Heart right ventricle (tissue), 16 donors: ENCODE measurements around the gene CRYGD. TPM values are rescaled to one million over a fixed set of nuclear protein-coding genes. Genes with fewer than 3 reads are reported as not detected.

Experiments
- ATAC-seq, 8 donors: fragments of 200-7000 bp; cut with Tn5 transposase; one replicate each; pipeline ENCODE4 v1.9.1; 2020; ENCODE audit warnings: mild to moderate bottlenecking in 8 of 8, moderate library complexity in 8 of 8, moderate number of reproducible peaks in 1 of 8
- DNase-seq, 2 donors: peaks; one replicate each; pipeline ENCODE4 v3.0.0-alpha.2; 2020
- H3K27ac ChIP-seq, 10 donors: fragments of 200-600 bp; sonication (generic) in 2 of 10; one replicate each; pipeline versions ENCODE4 v1.5.0 to v1.8.0; 2020 to 2022; ENCODE audit warnings: mild to moderate bottlenecking in 3 of 10
- H3K27me3 ChIP-seq, 7 donors: fragments of 200-600 bp; one replicate each; pipeline ENCODE4 v1.8.0; 2021 to 2022; ENCODE audit warnings: mild to moderate bottlenecking in 2 of 7
- H3K36me3 ChIP-seq, 9 donors: fragments of 200-600 bp; sonication (generic) in 1 of 9; one replicate each; pipeline versions ENCODE4 v1.5.0 to v1.8.0; 2020 to 2022; ENCODE audit warnings: mild to moderate bottlenecking in 2 of 9
- H3K4me1 ChIP-seq, 9 donors: fragments of 200-600 bp; sonication (generic) in 1 of 9; one replicate each; pipeline versions ENCODE4 v1.5.0 to v1.8.0; 2020 to 2022; ENCODE audit warnings: mild to moderate bottlenecking in 4 of 9
- H3K4me3 ChIP-seq, 10 donors: fragments of 200-600 bp; sonication (generic) in 2 of 10; one replicate each; pipeline versions ENCODE4 v1.5.0 to v1.8.0; 2020 to 2022; ENCODE audit warnings: mild to moderate bottlenecking in 7 of 10, moderate library complexity in 2 of 10
- H3K9me3 ChIP-seq, 11 donors: fragments of 200-600 bp in 10 of 11; sonication (generic) in 2 of 11; one replicate each; pipeline versions ENCODE4 v1.5.0 to v1.8.0; 2013 to 2022; ENCODE audit warnings: mild to moderate bottlenecking in 2 of 11, control low read depth in 1 of 11, moderate library complexity in 1 of 11
- WGBS, 2 donors: extraction: QIAGEN DNeasy Blood & Tissue Kit; methylation state at CpG; one replicate each; pipeline ENCODE4 v1.1.7; 2013; ENCODE audit warnings: inconsistent platforms in 1 of 2; 5-methylcytosine and 5-hydroxymethylcytosine counted together
- intact Hi-C, 10 donors: fragments of 100-400 bp; cut with DNase I; formaldehyde crosslinking; loops; one replicate each; pipeline versions ENCODE4 v1.11.1 to v1.14.2; 2022
- polyA plus RNA-seq, 2 donors: library from polyadenylated mRNA; stranded (reverse); fragments of 200-250 nt; gene quantifications; one replicate each; pipeline ENCODE4 v1.2.3, GENCODE V29; 2013
- total RNA-seq, 10 donors: library from RNA; stranded (reverse); fragmentation: NEBNext Ultra II Directional in 3 of 10; extraction: Animal tissue kit (Norgen Biotek cat#: 25700) in 3 of 10; gene quantifications; one replicate each; pipeline versions ENCODE4 v1.2.1 to v1.2.4, GENCODE V29; 2021 to 2023
- TF ChIP-seq, protein P1 (sequence below), 9 donors: fragments of 200-600 bp; sonication (generic) in 2 of 9; IDR thresholded peaks; one replicate each; pipeline versions ENCODE4 v1.5.0 to v1.8.0; 2021 to 2022; ENCODE audit warnings: antibody characterized with exemption in 9 of 9, mild to moderate bottlenecking in 5 of 9, moderate library complexity in 1 of 9
- donor health status: Arrhythmogenic right ventricular cardiomyopathy.
- donor health status: ischemic (EF 13 %, LVEDD 7.1; RV severe dilation, severe dysfunction).
- donor health status: healthy with polysubstance abuse.
- donor health status: DM: no; HTN: yes; CAD: no.
- donor health status: DM: no; HTN: no; CAD: no.
- donor health status: ischemic (EF 25% LVEDD 6.9; RV normal size, moderate dysfunction).
- donor health status: ischemic (EF 25% LVEDD 5.7; RV mildly dilated, moderate dysfunction).
- donor health status: healthy.
- donor health status: DM: yes; HTN: yes; CAD: no.
- donor health status: Ischemic cardiomyopathy.
- donor health status: ischemic (EF 35%, LVEDD 5.7; RV mildly dilated, moderate dysfunction).
- donor health status: nonischemic (EF 11% LVEDD 7.7; RV severe dilation, severe dysfunction).
- donor health status: DM: yes; HTN: yes; CAD: no.
- donor health status: PGD.
- donor health status: ischemic (EF 29% LVEDD 5.4; RV normal size, mild dysfunction).
- donor health status: nonischemic (EF 23%, LVEDD 6.1; RV moderate dilation, normal function).

CRYGD gene
- total and polyA plus RNA-seq, 12 donors, result not detected

- H3K36me3 ChIP-seq, result no peaks in the 10 kb centered on the region
- no peak overlapping the region for H3K4me3 ChIP-seq
- intact Hi-C loops, result loop anchor here in 5 of 10 donors (10.0 kb wide), 1 partner anchor 332 kb away; no protein-coding TSS in a partner anchor
- WGBS, 2 donors, result 62 to 69% methylated on average over 2 of the region's 2 CpGs
- DNase-seq (no peak), ATAC-seq (no peak)
- TF ChIP-seq, protein P1, sequence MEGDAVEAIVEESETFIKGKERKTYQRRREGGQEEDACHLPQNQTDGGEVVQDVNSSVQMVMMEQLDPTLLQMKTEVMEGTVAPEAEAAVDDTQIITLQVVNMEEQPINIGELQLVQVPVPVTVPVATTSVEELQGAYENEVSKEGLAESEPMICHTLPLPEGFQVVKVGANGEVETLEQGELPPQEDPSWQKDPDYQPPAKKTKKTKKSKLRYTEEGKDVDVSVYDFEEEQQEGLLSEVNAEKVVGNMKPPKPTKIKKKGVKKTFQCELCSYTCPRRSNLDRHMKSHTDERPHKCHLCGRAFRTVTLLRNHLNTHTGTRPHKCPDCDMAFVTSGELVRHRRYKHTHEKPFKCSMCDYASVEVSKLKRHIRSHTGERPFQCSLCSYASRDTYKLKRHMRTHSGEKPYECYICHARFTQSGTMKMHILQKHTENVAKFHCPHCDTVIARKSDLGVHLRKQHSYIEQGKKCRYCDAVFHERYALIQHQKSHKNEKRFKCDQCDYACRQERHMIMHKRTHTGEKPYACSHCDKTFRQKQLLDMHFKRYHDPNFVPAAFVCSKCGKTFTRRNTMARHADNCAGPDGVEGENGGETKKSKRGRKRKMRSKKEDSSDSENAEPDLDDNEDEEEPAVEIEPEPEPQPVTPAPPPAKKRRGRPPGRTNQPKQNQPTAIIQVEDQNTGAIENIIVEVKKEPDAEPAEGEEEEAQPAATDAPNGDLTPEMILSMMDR (IDR thresholded peaks at IDR 0.05), result no peak
- peaks cover 0 to 6% (median 0%) of the 10 kb centered on the region in 9 donors for H3K4me1 ChIP-seq
- H3K27ac ChIP-seq, result no peak overlapping the region
- H3K27me3 ChIP-seq, result peaks cover 0 to 27% (median 4%) of the 10 kb centered on the region in 7 donors
- H3K9me3 ChIP-seq, result peaks cover 0 to 8% (median 0%) of the 10 kb centered on the region in 11 donors
Measured at GRCh38 chr2:208077276-208077675, 47.0 kb downstream of the CRYGD start.

GRCh38 chr2:208074610-208075356 lies 49.5 kb downstream of the CRYGD start:
- H3K27me3 ChIP-seq, result peaks cover 0 to 22% (median 0%) of the 10 kb centered on the region in 7 donors
- DNase-seq, result no peak
- intact Hi-C loops, result loop anchor here in 8 of 10 donors (5.0 to 10.0 kb wide), 2 partner anchors 327 to 330 kb away; no protein-coding TSS in a partner anchor
- no peaks in the 10 kb centered on the region for H3K36me3 ChIP-seq
- no peak overlapping the region for H3K27ac ChIP-seq
- TF ChIP-seq, protein P1 (IDR thresholded peaks at IDR 0.05), result no peak
- peaks cover 0 to 5% (median 0%) of the 10 kb centered on the region in 11 donors for H3K9me3 ChIP-seq
- peak in 3 of 8 donors; percentile 19 to 53 (median 40) for ATAC-seq
- 17 to 24% methylated on average over 9 of the region's 9 CpGs for WGBS, 2 donors
- H3K4me1 ChIP-seq, result peaks cover 0 to 6% (median 0%) of the 10 kb centered on the region in 9 donors
- no peak overlapping the region for H3K4me3 ChIP-seq

GRCh38 chr2:208072250-208072892 lies 52.0 kb downstream of the CRYGD start:
- WGBS, 2 donors, result 24 to 25% methylated on average over 9 of the region's 9 CpGs
- Histone ChIP-seq H3K36me3 (no peaks in the 10 kb centered on the region), H3K9me3 (no peaks in the 10 kb centered on the region), H3K27me3 (peaks cover 0 to 15% (median 0%) of the 10 kb centered on the region in 7 donors), H3K4me1 (peaks cover 0 to 6% (median 0%) of the 10 kb centered on the region in 9 donors), H3K4me3 (no peak overlapping the region), H3K27ac (no peak overlapping the region)
- ATAC-seq (peak; percentile 55 to 81 (median 68)), DNase-seq (peak; percentile 16 to 62)
- TF ChIP-seq, protein P1 (IDR thresholded peaks at IDR 0.05), result peak; percentile 48 to 87 (median 83)
- intact Hi-C loops, result loop anchor here (2.0 to 10.0 kb wide), 3 partner anchors 325 to 328 kb away; no protein-coding TSS in a partner anchor

Other genes starting within 250 kb of the CRYGD start
- gene PLEKHM3, start 99.0 kb downstream of the CRYGD start, total RNA-seq, result 10 to 100 TPM in 9 of 10 donors, 1 to 10 TPM in 1; 9.9 to 16.2 (median 15.2) TPM
- gene PLEKHM3, start 99.0 kb downstream of the CRYGD start, polyA plus RNA-seq, result 1 to 10 TPM; 2.5 to 8.5 TPM
- gene CRYGC, start 5.3 kb upstream of the CRYGD start, total RNA-seq, result not detected
- not detected for gene CRYGC, start 5.3 kb upstream of the CRYGD start, polyA plus RNA-seq
- gene CRYGB, start 21.6 kb upstream of the CRYGD start, total RNA-seq, result not detected
- not detected for gene CRYGB, start 21.6 kb upstream of the CRYGD start, polyA plus RNA-seq
- gene CRYGA, start 39.1 kb upstream of the CRYGD start, total RNA-seq, result not detected
- not detected for gene CRYGA, start 39.1 kb upstream of the CRYGD start, polyA plus RNA-seq
- gene C2orf80, start 65.5 kb upstream of the CRYGD start, total RNA-seq, result not detected
- not detected for gene C2orf80, start 65.5 kb upstream of the CRYGD start, polyA plus RNA-seq
- 10 to 100 TPM; 18.5 to 71.3 (median 32.0) TPM for gene IDH1, start 130.5 kb upstream of the CRYGD start, total RNA-seq
- 10 to 100 TPM; 15.3 to 20.6 TPM for gene IDH1, start 130.5 kb upstream of the CRYGD start, polyA plus RNA-seq
- gene PIKFYVE, start 141.7 kb upstream of the CRYGD start, total RNA-seq, result 10 to 100 TPM; 12.9 to 24.8 (median 18.4) TPM
- 1 to 10 TPM; 2.6 to 6.4 TPM for gene PIKFYVE, start 141.7 kb upstream of the CRYGD start, polyA plus RNA-seq